GM12891 (cell line): ENCODE measurements around the gene JADE1.
A peak's percentile ranks its signal among the peaks of the same experiment; 100 is the strongest.

Experiments used
- PAX5 ChIP-seq: IDR thresholded peaks from 2 replicates; pipeline ENCODE4 v1.6.1; 2011; ENCODE audit warnings: low read length, moderate library complexity, mild to moderate bottlenecking; ENCODE audit not compliant: insufficient read depth, severe bottlenecking
- POLR2A ChIP-seq: IDR thresholded peaks from 2 replicates; pipeline ENCODE4 v1.6.1; 2011; ENCODE audit warnings: low read depth, low read length, control low read depth
- POLR2AphosphoS5 ChIP-seq: IDR thresholded peaks from 2 replicates; pipeline ENCODE4 v1.6.1; 2011; ENCODE audit warnings: low read depth, low read length, control low read depth
- POU2F2 ChIP-seq: IDR thresholded peaks from 2 replicates; pipeline ENCODE4 v1.6.1; 2011; ENCODE audit warnings: low read depth, mild to moderate bottlenecking, control low read depth, low read length, moderate library complexity
- SPI1 ChIP-seq: IDR thresholded peaks from 2 replicates; pipeline ENCODE4 v1.6.1; 2011; ENCODE audit warnings: low read depth, low read length, control low read depth
- TAF1 ChIP-seq: IDR thresholded peaks from 2 replicates; pipeline ENCODE4 v1.6.1; 2011; ENCODE audit warnings: low read depth, low read length, control low read depth

GRCh38 chr4:128827296-128827695, 17.8 kb downstream of the JADE1 start:
- TF ChIP-seq POLR2A (no peak), POLR2AphosphoS5 (no peak), TAF1 (no peak), SPI1 (peak; percentile 74), POU2F2 (no peak), PAX5 (no peak)
